SU-DHL-6 (cell line): Measurements from ENCODE around the gene FAM3B.

Source experiments
- CTCF ChIP-seq: fragments of 200-600 bp; sonication (generic); IDR thresholded peaks from one replicate; pipeline ENCODE4 v1.5.1; 2017; ENCODE audit warnings: antibody characterized with exemption, mild to moderate bottlenecking, low read length, moderate library complexity; ENCODE audit not compliant: insufficient read depth, poor library complexity, severe bottlenecking
- EZH2phosphoT487 ChIP-seq: fragments of 200-600 bp; sonication (generic), shearing (Covaris generic); conservative IDR thresholded peaks from 2 replicates; pipeline ENCODE4 v1.6.1; 2018; ENCODE audit warnings: mild to moderate bottlenecking, antibody characterized with exemption, low read length, moderate library complexity, mixed read lengths

- no peak for TF ChIP-seq CTCF
- no peak for TF ChIP-seq EZH2phosphoT487
Observed at GRCh38 chr21:41405321-41405720, 88.7 kb downstream of the FAM3B start.
